ENCODE results near the gene KRTAP4-11.
"Not testable (repeated sequence)": the region's sequence is repeated elsewhere in the genome, so short reads cannot be mapped to it uniquely, and the experiment has no call there.

The KRTAP4-11 gene

DNA sequence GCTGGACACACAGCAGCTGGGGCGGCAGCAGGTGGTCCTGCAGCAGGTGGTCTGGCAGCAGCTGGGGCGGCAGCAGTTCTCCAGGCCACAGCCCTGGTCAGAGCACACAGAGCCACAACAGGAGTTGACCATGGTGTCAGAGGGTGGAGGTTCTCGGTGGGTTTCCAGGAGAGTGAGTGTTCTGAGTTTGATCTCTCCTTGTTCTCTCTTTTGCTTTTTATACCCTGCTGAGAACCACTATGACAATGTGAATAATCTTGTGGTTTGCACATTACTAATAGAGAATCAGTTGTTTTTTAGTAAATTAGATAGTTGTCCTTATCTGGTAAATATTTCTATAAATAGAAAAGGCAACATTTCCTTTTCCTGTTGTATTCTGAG lies 5.8 kb upstream of the KRTAP4-11 start, which contains the start of gene KRTAP4-12:
Gene KRTAP4-12, minus strand, starts transcription at position 192 of the 381 bp plus-strand sequence. Its CDS starts 60 bp downstream, at position 132.
- DNase-seq (ENCODE audit: low spot score), result not testable (repeated sequence)

DNA sequence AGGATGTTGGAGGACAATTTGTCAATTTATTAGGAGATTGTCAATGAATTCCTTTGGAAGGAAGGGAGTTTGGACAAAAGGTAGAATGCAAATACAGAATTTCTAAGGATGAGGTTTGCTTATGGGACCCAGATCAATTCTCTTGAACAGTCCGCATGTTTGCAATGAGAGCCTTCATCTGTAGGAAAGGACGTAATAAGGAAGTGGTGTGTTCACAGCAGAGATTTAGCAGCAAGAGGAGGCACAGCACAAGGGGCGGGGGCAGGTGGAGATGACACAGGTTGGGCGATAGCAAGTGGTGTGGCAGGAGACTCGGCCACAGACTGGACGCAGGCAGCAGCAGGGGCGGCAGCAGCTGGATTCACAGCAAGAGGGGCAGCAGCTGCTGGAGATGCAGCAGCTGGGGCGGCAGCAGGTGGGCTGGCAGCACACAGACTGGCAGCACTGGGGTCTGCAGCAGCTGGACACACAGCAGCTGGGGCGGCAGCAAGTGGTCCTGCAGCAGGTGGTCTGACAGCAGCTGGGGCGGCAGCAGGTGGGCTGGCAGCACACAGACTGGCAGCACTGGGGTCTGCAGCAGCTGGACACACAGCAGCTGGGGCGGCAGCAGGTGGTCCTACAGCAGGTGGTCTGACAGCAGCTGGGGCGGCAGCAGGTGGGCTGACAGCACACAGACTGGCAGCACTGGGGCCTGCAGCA lies 5.3 kb upstream of the KRTAP4-11 start:
- not testable (repeated sequence) for DNase-seq (ENCODE audit: low spot score)

DNA sequence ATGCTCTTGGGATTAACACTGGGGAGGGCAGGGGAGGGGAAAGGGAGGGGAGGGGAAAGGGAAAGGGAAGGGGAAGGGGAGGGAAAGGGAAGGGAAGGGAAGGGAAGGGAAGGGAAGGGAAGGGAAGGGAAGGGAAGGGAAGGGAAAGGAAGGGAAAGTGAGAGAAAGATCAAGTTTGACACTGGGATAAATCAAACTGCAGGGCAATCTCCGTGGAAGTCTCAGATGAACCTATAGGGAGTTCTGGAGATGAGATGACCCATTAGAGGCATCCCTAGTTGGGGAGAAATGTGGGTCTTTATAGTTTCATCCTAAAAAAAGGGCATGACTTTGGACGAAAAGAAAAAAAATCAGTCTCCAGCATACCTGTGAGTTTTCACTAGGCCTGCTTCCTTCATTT lies 3.6 kb upstream of the KRTAP4-11 start:
- no peak for DNase-seq (ENCODE audit: low spot score)

DNA sequence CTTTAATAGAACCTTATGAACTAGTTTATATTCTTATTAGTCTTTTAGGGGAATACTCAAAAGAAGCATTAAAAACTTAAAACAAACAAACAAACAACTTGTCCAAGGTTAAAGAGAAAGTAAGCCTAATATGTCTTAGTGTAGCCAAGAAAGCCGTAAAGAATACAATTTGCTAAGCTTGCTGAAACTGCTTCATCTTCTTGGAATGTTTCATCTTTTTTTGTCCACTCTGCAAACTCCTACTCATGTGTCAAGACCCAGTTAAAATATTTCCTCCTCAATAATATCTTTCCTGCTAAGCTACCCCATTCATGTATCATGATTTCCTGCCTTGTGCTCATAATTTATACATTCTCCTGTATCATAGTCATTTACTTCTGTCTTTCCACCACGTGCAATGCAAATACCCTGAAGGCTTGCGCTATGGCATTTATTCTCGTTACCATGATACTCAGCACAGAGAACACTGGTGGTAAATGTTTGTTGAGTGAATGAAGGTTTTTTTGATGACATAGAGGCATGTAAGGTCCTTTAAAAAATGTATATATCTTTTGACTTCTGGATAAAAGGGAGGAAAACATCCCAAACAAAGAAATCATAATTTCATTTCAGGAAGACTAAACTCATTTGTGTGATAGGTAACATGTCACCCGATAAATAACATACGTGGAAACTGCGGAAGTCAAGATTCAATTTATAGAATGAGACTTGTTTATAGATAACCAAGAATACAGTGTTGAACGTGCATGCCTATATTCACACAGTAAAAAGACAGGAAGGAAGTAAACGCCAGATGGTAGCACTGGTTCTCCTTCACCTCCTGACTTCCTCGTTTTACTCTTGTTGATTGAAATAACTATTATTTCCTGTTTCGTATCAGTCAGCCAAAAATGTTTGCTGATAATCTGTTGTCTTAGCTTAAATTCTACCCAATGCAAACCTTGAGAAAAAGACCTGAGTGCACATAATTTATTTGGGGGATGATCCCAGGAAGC lies 1.8 kb upstream of the KRTAP4-11 start:
- not testable (repeated sequence) for DNase-seq (ENCODE audit: low spot score)

DNA sequence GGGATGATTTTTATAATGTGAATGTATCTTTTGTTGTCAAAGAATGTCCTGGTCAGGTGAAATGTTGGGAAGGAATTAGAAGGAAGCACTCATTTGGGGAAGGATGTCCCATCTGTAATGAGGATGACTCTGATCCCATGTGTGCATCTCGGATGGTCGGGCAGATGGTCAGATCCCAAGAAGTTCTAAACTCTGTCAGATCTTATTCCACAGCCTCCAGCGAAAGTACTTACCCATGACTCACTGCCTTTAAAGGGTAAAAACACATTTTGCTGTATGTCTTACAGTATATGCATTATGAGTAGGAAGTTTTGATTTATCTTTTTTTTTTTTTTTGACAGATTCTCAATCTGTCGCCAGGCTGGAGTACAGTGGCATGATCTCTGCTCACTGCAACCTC lies 548 bp upstream of the KRTAP4-11 start:
- no peak for DNase-seq (ENCODE audit: low spot score)

DNA sequence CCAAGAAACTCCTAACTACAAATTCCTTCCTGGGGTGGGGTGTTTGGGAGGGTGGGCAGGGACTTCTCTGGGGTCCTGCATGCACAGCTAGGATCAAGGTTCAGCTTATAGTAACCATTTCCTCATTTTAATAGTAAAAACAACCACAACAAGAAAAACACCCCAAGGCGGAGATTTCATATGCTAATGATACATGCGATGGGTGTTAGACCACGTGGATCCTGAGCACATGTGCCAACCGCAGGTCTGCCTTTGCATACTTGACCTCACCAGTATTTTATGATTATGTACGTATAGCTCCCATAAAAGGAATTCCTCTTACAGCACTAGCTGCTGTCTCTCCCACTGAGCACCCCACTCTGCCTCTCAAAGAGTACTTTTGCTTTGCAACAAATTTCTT lies 1.9 kb downstream of the KRTAP4-11 start:
- DNase-seq (ENCODE audit: low spot score), result no peak

DNA sequence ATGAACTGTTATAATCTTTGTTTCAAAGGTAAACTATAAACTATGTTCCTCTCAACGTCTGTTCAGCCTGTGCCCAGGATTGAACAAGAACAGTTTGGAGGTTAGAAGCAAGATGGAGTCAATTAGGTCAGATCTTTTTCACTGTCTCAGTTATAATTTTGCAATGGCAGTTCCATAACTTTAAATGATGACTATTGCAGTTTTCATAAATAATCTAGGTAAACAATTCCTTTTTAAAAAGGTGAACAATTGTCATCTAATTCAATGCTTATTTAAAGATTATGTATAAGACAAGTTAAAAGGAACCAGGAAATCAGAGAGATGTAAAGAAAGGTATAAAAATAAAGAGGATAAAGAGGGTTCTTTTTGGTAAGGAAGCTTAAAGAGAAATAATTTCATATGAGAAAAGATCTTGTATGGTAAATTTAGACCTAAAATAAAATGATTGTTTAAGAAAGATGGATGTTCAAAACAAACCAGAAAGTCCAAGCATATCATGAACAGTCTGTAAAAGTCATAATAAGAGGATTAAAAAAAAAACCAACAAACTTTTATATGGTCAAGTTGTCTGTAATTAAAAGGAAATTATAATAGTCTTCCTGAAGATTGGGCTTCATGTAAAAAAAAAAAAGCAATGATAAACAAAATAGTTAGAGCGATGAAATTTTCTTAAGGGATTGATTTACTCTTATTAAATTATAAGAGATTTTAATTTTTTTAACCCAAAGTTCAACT lies 6.9 kb downstream of the KRTAP4-11 start:
- DNase-seq (ENCODE audit: low spot score), result no peak

DNA sequence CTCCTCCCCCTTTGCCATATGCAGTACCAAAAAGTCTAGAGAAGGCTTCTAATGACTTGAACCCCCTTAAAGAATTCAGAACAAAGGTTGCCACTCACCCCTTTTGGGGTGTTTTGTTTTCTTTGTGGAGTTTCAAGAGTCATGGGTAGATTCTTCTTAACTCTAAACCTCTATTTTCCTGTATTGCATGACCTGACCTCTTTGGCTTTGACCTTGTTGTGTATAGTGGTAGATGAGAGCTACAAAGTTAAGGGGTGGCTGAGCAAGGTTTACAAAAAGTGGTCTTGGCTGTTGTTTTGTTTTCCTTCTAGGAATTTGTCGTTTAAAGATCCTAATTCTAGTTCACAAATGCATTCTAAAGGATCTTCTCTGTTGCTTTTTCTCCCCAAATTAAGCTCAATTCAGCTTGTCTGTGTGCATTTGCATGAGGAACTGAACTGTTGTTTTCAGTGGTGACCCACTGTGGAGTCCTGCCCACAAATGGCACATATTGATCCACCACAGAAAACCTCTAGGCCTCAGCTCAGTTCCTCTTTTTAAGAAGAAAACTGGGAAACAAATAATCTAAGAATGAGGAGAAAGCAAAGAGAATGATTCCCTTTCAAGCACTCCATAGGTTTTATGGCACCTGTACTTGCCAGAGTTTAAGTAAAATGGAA lies 9.3 kb downstream of the KRTAP4-11 start:
- not testable (repeated sequence) for DNase-seq (ENCODE audit: low spot score)

DNA sequence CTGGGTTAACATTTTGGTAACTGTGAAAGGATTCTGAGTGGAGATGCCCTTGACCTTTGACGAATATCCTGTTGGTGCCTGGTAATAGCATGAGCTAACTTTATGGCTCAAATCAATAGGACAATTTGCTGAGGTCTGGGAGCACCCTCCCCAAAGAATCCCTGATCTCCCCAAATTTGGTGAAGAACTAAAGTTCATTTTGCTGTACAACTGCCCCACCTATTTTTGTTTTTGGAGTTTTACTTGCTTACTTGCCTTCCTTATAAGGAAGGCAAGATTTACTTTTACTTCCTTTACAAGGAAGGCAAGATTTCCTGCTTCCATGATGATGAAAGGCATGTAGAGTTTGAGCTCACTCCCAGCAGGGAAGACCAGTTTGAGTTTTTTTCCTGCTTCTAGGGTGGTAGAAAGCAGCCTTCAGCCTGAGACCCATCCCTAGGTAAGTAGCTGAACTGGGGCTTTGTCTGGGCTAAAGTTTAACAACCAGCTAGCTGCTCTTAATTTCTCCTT lies 10.2 kb downstream of the KRTAP4-11 start:
- DNase-seq (ENCODE audit: low spot score), result no peak

DNA sequence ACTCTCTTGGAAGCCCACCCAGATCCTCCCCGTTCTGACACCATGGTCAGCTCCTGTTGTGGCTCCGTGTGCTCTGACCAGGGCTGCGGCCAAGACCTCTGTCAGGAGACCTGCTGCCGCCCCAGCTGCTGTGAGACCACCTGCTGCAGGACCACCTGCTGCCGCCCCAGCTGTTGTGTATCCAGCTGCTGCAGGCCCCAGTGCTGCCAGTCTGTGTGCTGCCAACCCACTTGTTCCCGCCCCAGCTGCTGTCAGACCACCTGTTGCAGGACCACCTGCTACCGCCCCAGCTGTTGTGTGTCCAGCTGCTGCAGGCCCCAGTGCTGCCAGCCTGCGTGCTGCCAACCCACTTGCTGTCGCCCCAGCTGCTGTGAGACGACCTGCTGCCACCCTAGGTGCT lies 12.8 kb downstream of the KRTAP4-11 start, which contains the start of gene KRTAP4-9:
Gene KRTAP4-9, plus strand, starts transcription at position 43 of the 400 bp plus-strand sequence. Its CDS starts 0 bp downstream, at position 43.
- DNase-seq (ENCODE audit: low spot score), result not testable (repeated sequence)

DNA sequence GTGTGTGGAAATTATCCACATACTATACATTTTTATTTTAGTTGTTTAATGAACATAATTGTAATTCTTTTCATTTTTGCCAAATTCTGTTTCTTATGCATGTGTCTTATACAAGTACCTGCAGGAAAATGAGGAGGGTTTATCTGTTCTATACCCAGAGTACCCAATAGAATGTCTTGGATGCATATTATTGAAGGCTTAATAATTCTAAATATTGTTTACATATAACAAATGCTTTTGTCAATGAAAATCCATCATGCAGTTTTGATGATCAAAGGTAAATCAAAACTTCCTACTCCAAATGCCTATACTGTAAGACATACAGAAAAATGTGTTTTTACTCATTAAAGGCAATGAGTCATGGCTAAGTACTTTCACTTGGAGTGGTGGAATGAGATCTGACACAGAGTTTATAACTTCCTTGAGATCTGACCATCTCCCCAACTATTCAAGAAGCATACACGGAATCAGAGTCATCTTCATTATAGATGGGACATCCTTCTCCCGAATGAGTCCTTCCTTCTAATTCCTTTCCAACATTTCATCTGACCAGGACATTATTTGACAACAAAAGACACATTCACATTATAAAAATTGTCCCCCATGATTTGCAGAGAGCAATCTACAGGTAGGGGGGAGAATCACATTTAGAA lies 13.7 kb downstream of the KRTAP4-11 start:
- DNase-seq (ENCODE audit: low spot score), result not testable (repeated sequence)

DNA sequence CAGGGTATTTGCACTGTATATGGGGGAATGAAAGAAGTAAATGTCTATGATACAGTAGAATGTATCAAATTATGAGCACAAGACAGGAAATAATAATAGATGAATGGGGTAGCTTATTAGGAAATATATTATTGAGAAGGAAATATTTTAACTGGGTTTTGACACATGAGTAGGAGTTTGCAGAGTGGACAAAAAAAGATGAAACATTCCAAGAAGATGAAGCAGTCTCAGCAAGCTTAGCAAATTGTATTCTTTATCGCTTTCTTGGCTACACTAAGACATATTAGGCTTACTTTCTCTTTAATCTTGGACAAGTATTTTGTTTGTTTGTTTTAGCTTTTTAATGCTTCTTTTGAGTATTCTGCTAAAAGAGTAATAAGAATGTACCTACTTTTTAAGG lies 14.3 kb downstream of the KRTAP4-11 start:
- DNase-seq (ENCODE audit: low spot score), result no peak

DNA sequence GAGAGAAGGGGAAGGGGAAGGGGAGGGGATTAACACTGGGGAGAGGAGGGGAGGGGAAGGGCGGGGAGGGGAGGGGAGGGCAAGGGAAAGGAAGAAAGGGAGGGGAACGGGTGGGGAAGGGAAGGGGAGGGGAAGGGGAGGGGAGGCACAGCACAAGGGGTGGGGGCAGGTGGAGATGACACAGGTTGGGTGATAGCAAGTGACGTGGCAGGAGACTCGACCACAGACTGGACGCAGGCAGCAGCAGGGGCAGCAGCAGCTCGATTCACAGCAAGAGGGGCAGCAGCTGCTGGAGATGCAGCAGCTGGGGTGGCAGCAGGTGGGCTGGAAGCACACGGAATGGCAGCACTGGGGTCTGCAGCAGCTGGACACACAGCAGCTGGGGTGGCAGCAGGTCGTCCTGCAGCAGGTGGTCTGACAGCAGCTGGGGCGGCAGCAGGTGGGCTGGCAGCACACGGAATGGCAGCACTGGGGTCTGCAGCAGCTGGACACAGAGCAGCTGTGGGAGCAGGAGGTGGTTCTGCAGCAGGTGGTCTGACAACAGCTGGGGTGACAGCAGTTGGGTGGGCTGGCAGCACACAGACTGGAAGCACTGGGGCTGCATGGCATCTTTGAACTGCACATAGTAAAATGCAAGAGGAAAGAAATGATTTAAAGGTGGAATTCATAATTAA lies 16.4 kb downstream of the KRTAP4-11 start, which contains the start of gene KRTAP4-16:
Gene KRTAP4-16, minus strand, starts transcription at position 624 of the 674 bp plus-strand sequence. Its CDS starts 0 bp downstream, at position 624.
- no peak for DNase-seq (ENCODE audit: low spot score)

DNA sequence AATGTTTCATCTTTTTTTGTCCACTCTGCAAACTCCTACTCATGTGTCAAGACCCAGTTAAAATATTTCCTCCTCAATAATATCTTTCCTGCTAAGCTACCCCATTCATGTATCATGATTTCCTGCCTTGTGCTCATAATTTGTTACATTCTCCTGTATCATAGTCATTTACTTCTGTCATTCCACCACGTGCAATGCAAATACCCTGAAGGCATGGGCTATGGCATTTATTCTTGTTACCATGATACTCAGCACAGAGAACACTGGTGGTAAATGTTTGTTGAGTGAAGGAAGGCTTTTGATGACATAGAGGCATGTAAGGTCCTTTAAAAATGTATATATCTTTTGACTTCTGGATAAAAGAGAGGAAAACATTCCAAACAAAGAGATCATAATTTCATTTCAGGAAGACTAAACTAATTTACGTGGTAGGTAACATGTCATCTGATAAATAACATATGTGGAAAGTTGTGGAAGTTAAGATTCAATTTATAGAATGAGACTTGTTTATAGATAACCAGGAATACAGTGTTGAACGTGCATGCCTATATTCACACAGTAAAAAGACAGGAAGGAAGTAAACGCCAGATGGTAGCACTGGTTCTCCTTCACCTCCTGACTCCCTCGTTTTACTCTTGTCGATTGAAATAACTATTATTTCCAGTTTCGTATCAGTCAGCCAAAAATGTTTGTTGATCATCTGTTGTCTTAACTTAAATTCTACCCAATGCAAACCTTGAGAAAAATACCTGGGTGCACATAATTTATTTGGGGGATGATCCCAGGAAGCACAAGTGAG lies 18.3 kb downstream of the KRTAP4-11 start:
- not testable (repeated sequence) for DNase-seq (ENCODE audit: low spot score)

DNA sequence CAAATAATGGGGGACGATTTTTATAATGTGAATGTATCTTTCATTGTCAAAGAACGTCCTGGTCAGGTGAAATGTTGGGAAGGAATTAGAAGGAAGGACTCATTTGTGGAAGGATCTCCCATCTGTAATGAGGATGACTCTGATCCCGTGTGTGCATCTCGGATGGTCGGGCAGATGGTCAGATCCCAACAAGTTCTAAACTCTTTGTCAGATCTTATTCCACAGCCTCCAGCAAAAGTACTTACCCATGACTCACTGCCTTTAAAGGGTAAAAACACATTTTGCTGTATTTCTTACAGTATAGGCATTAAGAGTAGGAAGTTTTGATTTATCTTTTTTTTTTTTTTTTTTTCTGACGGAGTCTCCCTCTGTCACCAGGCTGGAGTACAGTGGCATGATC lies 19.7 kb downstream of the KRTAP4-11 start:
- DNase-seq (ENCODE audit: low spot score), result no peak

DNA sequence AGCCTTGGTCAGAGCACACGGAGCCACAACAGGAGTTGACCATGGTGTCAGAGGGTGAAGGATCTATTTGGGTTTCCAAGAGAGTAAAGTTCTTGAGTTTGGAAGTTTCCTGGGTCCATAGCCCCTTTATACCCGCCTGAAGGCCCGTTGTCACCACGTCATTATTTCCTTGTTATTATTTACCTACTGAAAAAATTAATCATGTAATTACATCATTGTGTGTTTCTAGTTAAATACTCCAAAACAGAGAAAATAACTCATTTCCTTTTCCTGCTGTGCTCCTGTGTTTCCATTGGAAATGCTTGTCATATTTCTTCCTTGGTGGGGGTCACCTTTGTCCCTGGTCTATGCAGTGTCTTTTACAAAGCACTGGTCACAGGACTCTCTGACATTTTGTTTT lies 20.1 kb downstream of the KRTAP4-11 start, which contains the start of gene KRTAP4-8:
Gene KRTAP4-8, minus strand, starts transcription at position 101 of the 400 bp plus-strand sequence. Its CDS starts 58 bp downstream, at position 43.
- DNase-seq (ENCODE audit: low spot score), result no peak

DNA sequence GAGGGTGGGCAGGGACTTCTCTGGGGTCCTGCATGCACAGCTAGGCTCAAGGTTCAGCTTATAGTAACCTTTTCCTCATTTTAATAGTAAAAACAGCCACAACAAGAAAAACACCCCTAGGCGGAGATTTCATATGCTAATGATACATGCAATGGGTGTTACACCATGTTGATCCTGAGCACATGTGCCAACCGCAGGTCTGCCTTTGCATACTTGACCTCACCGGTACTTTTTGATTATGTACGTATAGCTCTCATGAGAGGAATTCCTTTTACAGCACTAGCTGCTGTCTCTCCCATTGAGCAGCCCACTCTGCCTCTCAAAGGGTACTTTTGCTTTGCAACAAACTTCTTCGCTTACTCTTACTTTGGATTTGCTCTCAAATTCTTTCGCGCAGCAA lies 22.1 kb downstream of the KRTAP4-11 start:
- no peak for DNase-seq (ENCODE audit: low spot score)

DNA sequence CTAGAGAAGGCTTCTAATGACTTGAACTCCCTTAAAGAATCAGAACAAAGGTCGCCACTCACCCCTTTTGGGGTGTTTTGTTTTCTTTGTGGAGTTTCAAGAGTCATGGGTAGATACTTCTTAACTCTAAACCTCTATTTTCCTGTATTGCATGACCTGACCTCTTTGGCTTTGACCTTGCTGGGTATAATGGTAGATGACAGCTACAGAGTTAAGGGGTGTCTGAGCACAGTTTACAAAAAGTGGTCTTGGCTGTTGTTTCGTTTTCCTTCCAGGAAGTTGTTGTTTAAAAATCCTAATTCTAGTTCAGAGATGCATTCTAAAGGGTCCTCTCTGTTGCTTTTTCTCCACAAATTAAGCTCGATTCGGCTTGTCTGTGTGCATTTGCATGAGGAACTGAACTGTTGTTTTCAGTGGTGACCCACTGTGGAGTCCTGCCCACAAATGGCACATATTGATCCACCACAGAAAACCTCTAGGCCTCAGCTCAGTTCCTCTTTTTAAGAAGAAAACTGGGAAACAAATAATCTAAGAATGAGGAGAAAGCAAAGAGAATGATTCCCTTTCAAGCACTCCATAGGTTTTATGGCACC lies 29.3 kb downstream of the KRTAP4-11 start:
- not testable (repeated sequence) for DNase-seq (ENCODE audit: low spot score)
